H1 (cell line): ENCODE results near the gene ALOX5. TPM values are rescaled to one million over a fixed set of nuclear protein-coding genes. Genes with fewer than 3 reads are reported as not detected.

ENCODE experiments used
- BACH1 ChIP-seq: IDR thresholded peaks from 2 replicates; pipeline ENCODE4 v1.6.1; 2012; ENCODE audit warnings: low read length, improper control_type of control experiment
- BCL11A ChIP-seq, 2 experiments: IDR thresholded peaks; one replicate each; pipeline ENCODE4 v1.6.1; 2011; ENCODE audit warnings: low read depth in 2 of 2, low read length in 2 of 2, mild to moderate bottlenecking in 2 of 2
- CHD1 ChIP-seq: IDR thresholded peaks from 2 replicates; pipeline ENCODE4 v1.6.1; 2012; ENCODE audit warnings: low read depth, low read length, improper control_type of control experiment
- E2F6 ChIP-seq: IDR thresholded peaks from 2 replicates; pipeline ENCODE4 v1.6.1; 2012; ENCODE audit warnings: inconsistent platforms
- GTF2F1 ChIP-seq: IDR thresholded peaks from 2 replicates; pipeline ENCODE4 v1.6.1; 2012; ENCODE audit warnings: low read depth, low read length, improper control_type of control experiment, borderline replicate concordance
- KDM4A ChIP-seq: IDR thresholded peaks from one replicate; pipeline ENCODE4 v1.7.1; 2012; ENCODE audit warnings: low read depth, mild to moderate bottlenecking, moderate library complexity, low read length, inconsistent platforms; ENCODE audit not compliant: severe bottlenecking
- KDM5A ChIP-seq: fragments of 200-600 bp; IDR thresholded peaks from 2 replicates; pipeline ENCODE4 v1.7.1; 2012; ENCODE audit warnings: mild to moderate bottlenecking, low read length, inconsistent platforms, mixed read lengths
- SIRT6 ChIP-seq: IDR thresholded peaks from one replicate; pipeline ENCODE4 v1.7.1; 2012; ENCODE audit warnings: low read length, inconsistent platforms
- TCF12 ChIP-seq: IDR thresholded peaks from 2 replicates; pipeline ENCODE4 v1.6.1; 2011; ENCODE audit warnings: low read depth, mild to moderate bottlenecking, low read length
- polyA plus RNA-seq, 7 experiments: library from polyadenylated mRNA; depleted of rRNA in 3 of 7; stranded (reverse) in 5 of 7; unstranded in 2 of 7; fragments of >200 nt in 5 of 7; fragments of 200-250 nt in 2 of 7; gene quantifications; 1 replicate in 5 of 7; 2 replicates in 1 of 7; 4 replicates in 1 of 7; pipeline versions ENCODE4 v1.2.1 to v1.2.3, GENCODE V29; 2011 to 2013; ENCODE audit warnings: missing spikeins in 2 of 7, mixed read lengths in 2 of 7
- total RNA-seq: library from RNA; stranded (reverse); fragmentation: NEBNext Ultra II Directional; extraction: Animal tissue kit (Norgen Biotek cat#: 25700); gene quantifications from 2 replicates; pipeline ENCODE4 v1.2.1, GENCODE V29; 2021

The ALOX5 gene
- total and polyA plus RNA-seq, 2 of the 8 experiments (the other 6 are each of a cell fraction or from before 2014, with no cell fraction given) = 1.6 to 3.8 TPM

DNA sequence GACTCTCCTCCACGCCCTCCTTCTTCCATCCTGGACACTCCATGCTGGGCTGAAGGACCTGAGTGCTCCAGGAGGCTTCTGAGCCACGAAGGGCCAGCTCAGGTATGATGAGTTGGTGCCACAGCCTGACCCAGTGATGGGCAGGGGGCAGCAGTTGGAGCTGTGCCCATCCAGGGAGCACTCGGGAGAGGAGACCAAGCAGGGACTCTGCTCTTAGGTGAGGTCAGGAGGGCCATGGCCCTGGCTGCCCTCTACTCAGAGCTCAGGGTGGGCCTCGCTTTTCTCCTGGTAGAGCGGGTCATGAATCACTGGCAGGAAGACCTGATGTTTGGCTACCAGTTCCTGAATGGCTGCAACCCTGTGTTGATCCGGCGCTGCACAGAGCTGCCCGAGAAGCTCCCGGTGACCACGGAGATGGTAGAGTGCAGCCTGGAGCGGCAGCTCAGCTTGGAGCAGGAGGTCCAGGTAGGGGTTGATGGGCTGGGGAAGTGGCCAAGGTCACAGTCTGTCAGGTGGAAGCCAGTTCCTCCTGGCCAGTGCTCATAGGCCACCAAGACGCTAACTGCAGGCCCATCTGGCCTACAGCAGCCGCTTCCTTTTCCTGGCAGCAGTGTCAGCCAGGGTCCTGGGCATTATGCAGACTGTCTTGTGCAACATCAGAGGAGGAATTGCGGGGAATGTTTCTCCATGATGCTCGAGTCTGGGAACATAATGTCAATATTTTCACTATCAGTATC lies 50.8 kb downstream of the ALOX5 start (continued):
- no peak for TF ChIP-seq CHD1
- TF ChIP-seq E2F6 = no peak
- no peak for TF ChIP-seq BACH1
- no peak for TF ChIP-seq SIRT6
- TF ChIP-seq GTF2F1 = no peak
- TF ChIP-seq TCF12 = no peak
- TF ChIP-seq BCL11A (IDR thresholded peaks at IDR 0.05; ENCODE audit: low read depth in 2 of 2, low read length in 2 of 2) = no peak
- no peak for TF ChIP-seq KDM4A
- TF ChIP-seq KDM5A = no peak
